HEK293 (cell line): ENCODE measurements around the gene GASK1B.

ENCODE experiments used
- CTCF ChIA-PET: fragments of 350-600 bp; formaldehyde crosslinking; extraction: SDS; loops from one replicate; lab custom pipeline; 2021; ENCODE audit warnings: antibody characterized with exemption; lab: Yijun Ruan, JAX
- POLR2A ChIA-PET: fragments of 300-600 bp; formaldehyde crosslinking; extraction: SDS; loops from one replicate; lab custom pipeline; 2020; ENCODE audit warnings: antibody characterized with exemption, inconsistent platforms; lab: Yijun Ruan, JAX
- H3K27ac ChIP-seq: fragments of 200-500 bp; sonication (Bioruptor generic); 2 replicates; pipeline ENCODE4 v1.5.1; 2014; ENCODE audit warnings: low read depth, low read length, control low read depth, inconsistent platforms; ENCODE audit errors: extremely low read depth
- H3K36me3 ChIP-seq, 2 experiments: fragments of 200-500 bp in 1 of 2; sonication (Bioruptor generic) in 1 of 2; 1 replicate in 1 of 2; 2 replicates in 1 of 2; pipeline ENCODE4 v1.5.1; 2014 to 2017; ENCODE audit warnings: inconsistent platforms in 2 of 2, low read length in 2 of 2; ENCODE audit not compliant: control insufficient read depth in 2 of 2, insufficient read depth in 1 of 2
- H3K4me1 ChIP-seq: fragments of 200-500 bp; sonication (Bioruptor generic); 2 replicates; pipeline ENCODE4 v1.5.1; 2014; ENCODE audit warnings: mild to moderate bottlenecking, low read length, inconsistent platforms; ENCODE audit not compliant: control insufficient read depth, insufficient read depth
- H3K4me3 ChIP-seq: 2 replicates; pipeline ENCODE4 v1.5.1; 2011; ENCODE audit warnings: low read depth, mild to moderate bottlenecking, control low read depth, low read length, moderate library complexity
- H3K9me3 ChIP-seq: fragments of 200-500 bp; sonication (Bioruptor generic); 2 replicates; pipeline ENCODE4 v1.5.1; 2014; ENCODE audit warnings: low read depth, low read length, inconsistent platforms; ENCODE audit not compliant: control insufficient read depth, insufficient read depth
- INSM2 ChIP-seq: fragments of 450-650 bp; formaldehyde crosslinking; IDR thresholded peaks from 2 replicates; pipeline ENCODE4 v1.5.1; 2016; ENCODE audit warnings: missing biosample characterization, missing genetic modification characterization
- KLF9 ChIP-seq: fragments of 450-650 bp; formaldehyde crosslinking; IDR thresholded peaks from 2 replicates; pipeline ENCODE4 v1.5.1; 2016; ENCODE audit warnings: missing biosample characterization, missing genetic modification characterization, low read depth
- PRDM6 ChIP-seq: fragments of 450-650 bp; formaldehyde crosslinking; IDR thresholded peaks from 2 replicates; pipeline ENCODE4 v1.5.1; 2017; ENCODE audit warnings: missing biosample characterization, missing genetic modification characterization
- REST ChIP-seq: fragments of 450-650 bp; formaldehyde crosslinking; IDR thresholded peaks from 2 replicates; pipeline ENCODE4 v1.5.1; 2016; ENCODE audit warnings: missing biosample characterization, missing genetic modification characterization
- SETDB1 ChIP-seq: IDR thresholded peaks from one replicate; pipeline ENCODE4 v1.6.1; 2017; ENCODE audit warnings: mild to moderate bottlenecking, low read length, moderate library complexity, mixed read lengths; ENCODE audit not compliant: insufficient read length
- TCF7L2 ChIP-seq: IDR thresholded peaks from 2 replicates; pipeline ENCODE4 v1.6.1; 2011; ENCODE audit warnings: low read depth, mild to moderate bottlenecking, inconsistent platforms, low read length, moderate library complexity, borderline replicate concordance
- ZNF112 ChIP-seq: fragments of 450-650 bp; formaldehyde crosslinking; IDR thresholded peaks from 2 replicates; pipeline ENCODE4 v1.5.0; 2017; ENCODE audit warnings: missing biosample characterization, missing genetic modification characterization
- ZNF18 ChIP-seq: fragments of 450-650 bp; formaldehyde crosslinking; IDR thresholded peaks from 2 replicates; pipeline ENCODE4 v1.5.1; 2016; ENCODE audit warnings: missing biosample characterization, missing genetic modification characterization
- ZNF239 ChIP-seq: fragments of 450-650 bp; formaldehyde crosslinking; IDR thresholded peaks from 2 replicates; pipeline ENCODE4 v1.5.1; 2016; ENCODE audit warnings: missing biosample characterization, missing genetic modification characterization
- ZNF514 ChIP-seq: fragments of 450-650 bp; formaldehyde crosslinking; IDR thresholded peaks from 2 replicates; pipeline ENCODE4 v1.5.1; 2016; ENCODE audit warnings: missing biosample characterization, missing genetic modification characterization
- ZNF560 ChIP-seq: fragments of 450-650 bp; formaldehyde crosslinking; IDR thresholded peaks from 2 replicates; pipeline ENCODE4 v1.5.1; 2017; ENCODE audit warnings: missing biosample characterization, missing genetic modification characterization, borderline replicate concordance
- ZNF624 ChIP-seq: fragments of 450-650 bp; formaldehyde crosslinking; IDR thresholded peaks from 2 replicates; pipeline ENCODE4 v1.5.1; 2017; ENCODE audit warnings: missing biosample characterization, missing genetic modification characterization
- ZNF654 ChIP-seq: fragments of 450-650 bp; formaldehyde crosslinking; IDR thresholded peaks from 2 replicates; pipeline ENCODE4 v1.5.1; 2016; ENCODE audit warnings: low read depth, missing biosample characterization, missing genetic modification characterization
- ZNF664 ChIP-seq: fragments of 450-650 bp; formaldehyde crosslinking; IDR thresholded peaks from 2 replicates; pipeline ENCODE4 v1.5.1; 2016; ENCODE audit warnings: missing biosample characterization, missing genetic modification characterization
- ZNF777 ChIP-seq: fragments of 450-650 bp; formaldehyde crosslinking; IDR thresholded peaks from 2 replicates; pipeline ENCODE4 v1.5.1; 2017; ENCODE audit warnings: missing biosample characterization, missing genetic modification characterization, borderline replicate concordance
- ZNF791 ChIP-seq: fragments of 450-650 bp; formaldehyde crosslinking; IDR thresholded peaks from 2 replicates; pipeline ENCODE4 v1.5.1; 2016; ENCODE audit warnings: missing biosample characterization, missing genetic modification characterization
- TF ChIP-seq, protein P1 (sequence below): fragments of 450-650 bp; formaldehyde crosslinking; IDR thresholded peaks from 2 replicates; pipeline ENCODE4 v1.5.1; 2017; ENCODE audit warnings: missing biosample characterization, mild to moderate bottlenecking, missing genetic modification characterization, moderate library complexity
- TF ChIP-seq, protein P2 (sequence below): fragments of 450-650 bp; formaldehyde crosslinking; IDR thresholded peaks from 2 replicates; pipeline ENCODE4 v1.5.1; 2016; ENCODE audit warnings: missing biosample characterization, missing genetic modification characterization
- TF ChIP-seq, protein P3 (sequence below): fragments of 450-650 bp; formaldehyde crosslinking; IDR thresholded peaks from 2 replicates; pipeline ENCODE4 v1.5.1; 2016; ENCODE audit warnings: missing biosample characterization, missing genetic modification characterization

GASK1B gene

DNA sequence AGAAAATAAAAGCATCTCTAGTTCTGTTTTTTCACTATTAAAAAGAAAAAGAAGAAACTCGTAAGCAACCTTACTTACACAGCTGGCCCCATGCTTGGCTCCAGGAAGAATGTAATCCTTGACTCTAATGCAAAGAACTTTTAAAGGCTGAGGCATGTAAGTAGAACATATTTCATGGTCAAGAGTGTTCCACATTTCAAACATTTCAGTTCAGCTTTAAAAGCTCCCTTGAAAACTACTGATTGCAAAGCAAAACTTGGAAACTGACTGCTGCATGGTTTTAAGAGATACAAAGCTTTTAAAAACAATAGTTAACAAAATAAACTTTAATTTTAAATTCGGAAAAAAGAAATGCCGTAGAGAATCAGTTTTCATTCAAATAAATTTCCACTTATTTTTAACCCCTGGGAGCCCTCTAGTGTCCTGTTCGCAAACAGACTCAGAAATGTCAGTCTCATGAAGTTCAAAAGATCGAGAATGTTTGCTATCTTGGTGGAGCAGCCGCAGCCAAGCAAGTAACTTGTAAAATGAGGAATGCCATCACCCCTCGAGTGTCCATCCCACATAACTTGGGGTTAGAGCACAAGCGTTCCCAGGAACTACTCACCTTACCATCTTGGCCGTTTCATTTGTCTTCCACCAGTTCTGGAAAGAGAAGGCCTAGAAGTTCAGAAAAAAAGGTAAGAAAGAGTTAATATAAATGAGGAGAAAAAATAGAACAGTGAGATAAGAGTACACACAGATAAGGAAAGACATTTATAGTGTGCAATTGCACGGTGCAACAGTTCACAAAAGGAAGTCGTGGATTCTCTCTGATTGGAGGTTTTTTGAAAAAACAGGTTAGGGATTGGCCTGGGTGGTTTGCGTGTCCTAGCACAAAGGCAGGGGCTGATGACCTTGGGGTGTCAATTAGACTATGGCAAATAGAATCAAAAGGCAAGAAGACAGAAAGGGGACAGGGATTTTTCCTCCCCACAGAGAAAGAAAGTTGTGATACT lies at the start of gene GASK1B:
GASK1B (minus strand) TSS at position 765 of the 998 bp plus-strand sequence. CDS start 1,650 bp downstream, outside the sequence.
- H3K4me3 ChIP-seq, result no peak within 1 kb of the TSS
- no peak within 1 kb of the TSS for H3K27ac ChIP-seq
- CTCF ChIA-PET, result interaction anchor here (0.6 to 1.5 kb wide), 23 partner anchors 9 to 1209 kb away, joined by 3 to 9 read pairs (median 4); no protein-coding TSS in a partner anchor
- no peaks in the 10 kb centered on the region for H3K4me1 ChIP-seq
- no peaks in the 10 kb centered on the region for H3K36me3 ChIP-seq
- TF ChIP-seq TCF7L2, result no peak
- TF ChIP-seq ZNF654, result peak; percentile 74
- H3K9me3 ChIP-seq, result no peaks in the 10 kb centered on the region
- POLR2A ChIA-PET, result no interaction called here

DNA sequence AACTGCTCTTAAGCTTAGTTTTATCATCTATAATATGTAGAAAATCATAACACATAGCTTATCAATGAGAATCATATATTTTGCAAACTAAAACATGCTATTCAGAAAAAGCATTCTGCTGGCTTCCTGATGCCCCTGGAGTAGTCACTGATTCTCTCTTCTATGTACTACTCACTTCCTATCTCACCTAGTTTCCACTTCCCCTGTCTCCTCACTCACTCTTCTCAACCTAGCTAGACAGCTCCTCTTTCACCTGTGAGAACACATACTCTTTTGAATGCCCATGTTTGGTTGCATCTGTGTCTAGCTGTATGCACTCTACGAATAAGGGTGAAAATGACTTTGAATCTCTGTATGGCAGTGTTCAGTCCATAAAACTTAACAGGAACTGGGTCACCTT lies 46.8 kb upstream of the GASK1B start:
- CTCF ChIA-PET, result interaction anchor here (0.5 to 1.6 kb wide), 3 partner anchors 26 to 271 kb away, joined by 3 to 5 read pairs (median 4); no protein-coding TSS in a partner anchor
- no peaks in the 10 kb centered on the region for H3K4me1 ChIP-seq
- H3K27ac ChIP-seq, result no peak overlapping the region
- POLR2A ChIA-PET, result no interaction called here
- peaks cover 0 to 7% of the 10 kb centered on the region in 2 experiments; a peak in 1 of 3 replicates for H3K36me3 ChIP-seq
- no peaks in the 10 kb centered on the region for H3K9me3 ChIP-seq
- H3K4me3 ChIP-seq, result no peak overlapping the region
- TF ChIP-seq ZNF791 (tag by site-specific recombination) (no peak), REST (tag by site-specific recombination) (no peak), ZNF514 (tag by site-specific recombination) (no peak), ZNF777 (tag by site-specific recombination) (no peak), PRDM6 (no peak), ZNF112 (tag by site-specific recombination) (no peak), ZNF18 (no peak), ZNF560 (tag by site-specific recombination) (no peak), ZNF239 (tag by site-specific recombination) (no peak), SETDB1 (no peak), ZNF624 (tag by site-specific recombination) (no peak), KLF9 (tag by site-specific recombination) (no peak), ZNF664 (no peak), INSM2 (tag by site-specific recombination) (no peak)
- TF ChIP-seq, protein P1, sequence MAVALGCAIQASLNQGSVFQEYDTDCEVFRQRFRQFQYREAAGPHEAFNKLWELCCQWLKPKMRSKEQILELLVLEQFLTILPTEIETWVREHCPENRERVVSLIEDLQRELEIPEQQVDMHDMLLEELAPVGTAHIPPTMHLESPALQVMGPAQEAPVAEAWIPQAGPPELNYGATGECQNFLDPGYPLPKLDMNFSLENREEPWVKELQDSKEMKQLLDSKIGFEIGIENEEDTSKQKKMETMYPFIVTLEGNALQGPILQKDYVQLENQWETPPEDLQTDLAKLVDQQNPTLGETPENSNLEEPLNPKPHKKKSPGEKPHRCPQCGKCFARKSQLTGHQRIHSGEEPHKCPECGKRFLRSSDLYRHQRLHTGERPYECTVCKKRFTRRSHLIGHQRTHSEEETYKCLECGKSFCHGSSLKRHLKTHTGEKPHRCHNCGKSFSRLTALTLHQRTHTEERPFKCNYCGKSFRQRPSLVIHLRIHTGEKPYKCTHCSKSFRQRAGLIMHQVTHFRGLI (tag by site-specific recombination), result no peak
- TF ChIP-seq, protein P2, sequence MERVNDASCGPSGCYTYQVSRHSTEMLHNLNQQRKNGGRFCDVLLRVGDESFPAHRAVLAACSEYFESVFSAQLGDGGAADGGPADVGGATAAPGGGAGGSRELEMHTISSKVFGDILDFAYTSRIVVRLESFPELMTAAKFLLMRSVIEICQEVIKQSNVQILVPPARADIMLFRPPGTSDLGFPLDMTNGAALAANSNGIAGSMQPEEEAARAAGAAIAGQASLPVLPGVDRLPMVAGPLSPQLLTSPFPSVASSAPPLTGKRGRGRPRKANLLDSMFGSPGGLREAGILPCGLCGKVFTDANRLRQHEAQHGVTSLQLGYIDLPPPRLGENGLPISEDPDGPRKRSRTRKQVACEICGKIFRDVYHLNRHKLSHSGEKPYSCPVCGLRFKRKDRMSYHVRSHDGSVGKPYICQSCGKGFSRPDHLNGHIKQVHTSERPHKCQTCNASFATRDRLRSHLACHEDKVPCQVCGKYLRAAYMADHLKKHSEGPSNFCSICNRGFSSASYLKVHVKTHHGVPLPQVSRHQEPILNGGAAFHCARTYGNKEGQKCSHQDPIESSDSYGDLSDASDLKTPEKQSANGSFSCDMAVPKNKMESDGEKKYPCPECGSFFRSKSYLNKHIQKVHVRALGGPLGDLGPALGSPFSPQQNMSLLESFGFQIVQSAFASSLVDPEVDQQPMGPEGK (tag by site-specific recombination), result no peak
- TF ChIP-seq, protein P3, sequence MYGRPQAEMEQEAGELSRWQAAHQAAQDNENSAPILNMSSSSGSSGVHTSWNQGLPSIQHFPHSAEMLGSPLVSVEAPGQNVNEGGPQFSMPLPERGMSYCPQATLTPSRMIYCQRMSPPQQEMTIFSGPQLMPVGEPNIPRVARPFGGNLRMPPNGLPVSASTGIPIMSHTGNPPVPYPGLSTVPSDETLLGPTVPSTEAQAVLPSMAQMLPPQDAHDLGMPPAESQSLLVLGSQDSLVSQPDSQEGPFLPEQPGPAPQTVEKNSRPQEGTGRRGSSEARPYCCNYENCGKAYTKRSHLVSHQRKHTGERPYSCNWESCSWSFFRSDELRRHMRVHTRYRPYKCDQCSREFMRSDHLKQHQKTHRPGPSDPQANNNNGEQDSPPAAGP, result no peak
